ENCODE data around the gene TCAP.

GRCh38 chr17:39647256-39647655 lies 17.9 kb upstream of the TCAP start:
- TF ChIP-seq, protein P1, sequence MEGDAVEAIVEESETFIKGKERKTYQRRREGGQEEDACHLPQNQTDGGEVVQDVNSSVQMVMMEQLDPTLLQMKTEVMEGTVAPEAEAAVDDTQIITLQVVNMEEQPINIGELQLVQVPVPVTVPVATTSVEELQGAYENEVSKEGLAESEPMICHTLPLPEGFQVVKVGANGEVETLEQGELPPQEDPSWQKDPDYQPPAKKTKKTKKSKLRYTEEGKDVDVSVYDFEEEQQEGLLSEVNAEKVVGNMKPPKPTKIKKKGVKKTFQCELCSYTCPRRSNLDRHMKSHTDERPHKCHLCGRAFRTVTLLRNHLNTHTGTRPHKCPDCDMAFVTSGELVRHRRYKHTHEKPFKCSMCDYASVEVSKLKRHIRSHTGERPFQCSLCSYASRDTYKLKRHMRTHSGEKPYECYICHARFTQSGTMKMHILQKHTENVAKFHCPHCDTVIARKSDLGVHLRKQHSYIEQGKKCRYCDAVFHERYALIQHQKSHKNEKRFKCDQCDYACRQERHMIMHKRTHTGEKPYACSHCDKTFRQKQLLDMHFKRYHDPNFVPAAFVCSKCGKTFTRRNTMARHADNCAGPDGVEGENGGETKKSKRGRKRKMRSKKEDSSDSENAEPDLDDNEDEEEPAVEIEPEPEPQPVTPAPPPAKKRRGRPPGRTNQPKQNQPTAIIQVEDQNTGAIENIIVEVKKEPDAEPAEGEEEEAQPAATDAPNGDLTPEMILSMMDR (conservative IDR thresholded peaks at IDR 0.05 in 1 of 2, IDR thresholded peaks at IDR 0.05 in 1 of 2; ENCODE audit: extremely low read depth in 1 of 2, insufficient read depth in 1 of 2, low read depth in 1 of 2, low read length in 2 of 2): no peak
- no peak for TF ChIP-seq EZH2 (IDR thresholded peaks at IDR 0.05; ENCODE audit: borderline replicate concordance, low read length)

Data from mammary epithelial cell (primary cell).